ENCODE results near the gene CDK10. TPM values are rescaled to one million over a fixed set of nuclear protein-coding genes. Genes with fewer than 3 reads are reported as not detected.
A peak's percentile ranks its signal among the peaks of the same experiment; 100 is the strongest.

The CDK10 gene
- polyA plus RNA-seq, 1 donor from 2014 or later, result 126 TPM

DNA sequence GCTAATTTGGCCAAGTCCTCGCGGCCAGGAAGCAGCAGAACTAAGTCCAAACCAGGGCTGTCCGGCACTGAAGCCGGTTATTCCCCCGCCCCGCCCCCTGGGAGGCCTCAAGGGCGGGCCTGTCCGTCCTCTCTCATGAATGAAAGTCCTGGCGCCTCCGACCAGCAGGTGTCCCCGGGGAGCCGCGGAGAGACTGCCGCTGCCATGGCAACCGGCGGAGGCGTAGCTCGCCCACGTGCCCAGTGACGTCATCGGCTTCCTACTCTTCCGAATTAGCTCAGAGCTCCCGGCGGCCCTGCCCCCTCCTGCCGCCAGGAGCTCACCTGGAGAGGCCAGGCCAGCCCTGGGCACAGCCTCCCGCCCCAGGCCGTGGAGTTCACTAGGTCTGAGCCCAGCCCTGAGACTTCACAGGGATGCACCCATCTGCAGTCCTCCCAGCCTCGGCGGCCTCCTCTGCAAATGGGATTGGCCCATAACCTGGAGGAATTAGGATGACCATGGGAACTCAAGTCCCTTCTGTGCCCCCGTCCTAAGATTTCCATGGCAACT, 13.7 kb downstream of the CDK10 start:
- peak overlapping the region; percentile 91 for H3K9ac ChIP-seq (ENCODE audit: low read length)

DNA sequence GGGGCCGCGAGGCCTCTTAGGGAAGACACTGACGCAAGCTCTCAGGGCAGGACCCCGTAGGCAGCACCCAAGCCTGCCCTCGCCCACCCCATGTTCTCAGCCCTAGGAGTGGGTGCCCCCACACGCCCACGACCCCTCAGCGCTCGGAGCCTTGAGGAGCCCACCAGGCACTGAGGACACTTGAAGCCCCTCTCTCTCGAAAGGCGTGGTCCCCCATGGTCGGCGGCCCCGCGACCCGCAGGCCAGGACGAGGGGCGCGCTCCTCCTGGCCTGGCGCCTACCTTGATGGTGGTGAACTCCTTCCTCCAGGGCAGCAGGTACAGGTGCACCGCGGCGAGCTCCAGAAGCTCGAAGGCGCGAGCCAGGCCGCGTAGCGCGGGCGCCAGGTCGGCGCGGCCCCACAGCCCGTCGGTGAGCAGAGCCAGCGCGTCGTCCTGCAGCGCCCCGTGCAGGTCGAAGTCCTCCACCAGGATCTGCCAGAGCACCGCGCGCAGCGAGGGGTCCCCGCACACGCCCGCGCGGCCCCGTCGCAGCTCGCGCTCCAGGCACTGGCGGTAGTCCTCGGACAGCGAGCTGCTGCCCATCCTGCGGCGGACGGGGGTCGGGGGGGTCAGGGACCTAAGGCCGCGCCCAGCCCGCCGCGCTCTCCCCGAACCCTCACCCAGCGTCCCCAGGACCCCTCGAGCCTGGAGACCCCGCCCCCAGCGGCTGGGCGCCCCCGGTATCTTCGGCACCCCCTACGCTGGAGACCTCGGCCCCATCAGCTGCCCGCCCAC, 14.3 kb downstream of the CDK10 start:
- no peaks in the 10 kb centered on the region for H3F3A ChIP-seq (ENCODE audit: insufficient read depth, low read length, poor library complexity, severe bottlenecking)
- no peak for TF ChIP-seq EP300 (conservative IDR thresholded peaks at IDR 0.05; ENCODE audit: poor library complexity, severe bottlenecking)
- no peak for TF ChIP-seq TAF1 (IDR thresholded peaks at IDR 0.05; ENCODE audit: low read depth)
- TF ChIP-seq EZH2 (IDR thresholded peaks at IDR 0.05; ENCODE audit: borderline replicate concordance, insufficient read depth, low read length, poor library complexity, severe bottlenecking), result no peak
- TF ChIP-seq RAD21 (conservative IDR thresholded peaks at IDR 0.05), result peak; percentile 56
- TF ChIP-seq, protein P1, sequence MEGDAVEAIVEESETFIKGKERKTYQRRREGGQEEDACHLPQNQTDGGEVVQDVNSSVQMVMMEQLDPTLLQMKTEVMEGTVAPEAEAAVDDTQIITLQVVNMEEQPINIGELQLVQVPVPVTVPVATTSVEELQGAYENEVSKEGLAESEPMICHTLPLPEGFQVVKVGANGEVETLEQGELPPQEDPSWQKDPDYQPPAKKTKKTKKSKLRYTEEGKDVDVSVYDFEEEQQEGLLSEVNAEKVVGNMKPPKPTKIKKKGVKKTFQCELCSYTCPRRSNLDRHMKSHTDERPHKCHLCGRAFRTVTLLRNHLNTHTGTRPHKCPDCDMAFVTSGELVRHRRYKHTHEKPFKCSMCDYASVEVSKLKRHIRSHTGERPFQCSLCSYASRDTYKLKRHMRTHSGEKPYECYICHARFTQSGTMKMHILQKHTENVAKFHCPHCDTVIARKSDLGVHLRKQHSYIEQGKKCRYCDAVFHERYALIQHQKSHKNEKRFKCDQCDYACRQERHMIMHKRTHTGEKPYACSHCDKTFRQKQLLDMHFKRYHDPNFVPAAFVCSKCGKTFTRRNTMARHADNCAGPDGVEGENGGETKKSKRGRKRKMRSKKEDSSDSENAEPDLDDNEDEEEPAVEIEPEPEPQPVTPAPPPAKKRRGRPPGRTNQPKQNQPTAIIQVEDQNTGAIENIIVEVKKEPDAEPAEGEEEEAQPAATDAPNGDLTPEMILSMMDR (IDR thresholded peaks at IDR 0.05; ENCODE audit: poor library complexity, severe bottlenecking), result peak; percentile 66
- TF ChIP-seq MXI1 (conservative IDR thresholded peaks at IDR 0.05; ENCODE audit: poor library complexity, severe bottlenecking), result peak; percentile 17
- TF ChIP-seq SMC3 (conservative IDR thresholded peaks at IDR 0.05; ENCODE audit: poor library complexity), result no peak
- no peak for TF ChIP-seq POLR2AphosphoS5 (IDR thresholded peaks at IDR 0.05)

More for the DNA sequence above, 13.7 kb downstream of the CDK10 start:
- Histone ChIP-seq H3K9me2 (ENCODE audit: insufficient read depth, low read length) (no peaks in the 10 kb centered on the region), H3K79me2 (replicated peaks; ENCODE audit: insufficient read depth, low read length) (no peaks in the 10 kb centered on the region), H2AFZ (ENCODE audit: low read depth, low read length) (no peak overlapping the region), H3K9me3 (ENCODE audit: low read length) (no peaks in the 10 kb centered on the region), H3K27me3 (ENCODE audit: insufficient read depth, low read depth, low read length) (no peaks in the 10 kb centered on the region), H4K20me1 (ENCODE audit: insufficient read depth) (no peaks in the 10 kb centered on the region), H3K4me3 (ENCODE audit: low read length) (peak overlapping the region; percentile 96), H3F3A (ENCODE audit: insufficient read depth, low read length, poor library complexity, severe bottlenecking) (no peaks in the 10 kb centered on the region), H3K36me3 (ENCODE audit: insufficient read depth, low read length) (no peaks in the 10 kb centered on the region), H3K4me2 (ENCODE audit: low read length) (peak overlapping the region; percentile 77), H3K27ac (ENCODE audit: low read length) (peak overlapping the region; percentile 88)
- TF ChIP-seq TAF1 (IDR thresholded peaks at IDR 0.05; ENCODE audit: low read depth) (no peak), EZH2 (IDR thresholded peaks at IDR 0.05; ENCODE audit: borderline replicate concordance, insufficient read depth, low read length, poor library complexity, severe bottlenecking) (no peak), SMC3 (conservative IDR thresholded peaks at IDR 0.05; ENCODE audit: poor library complexity) (peak; percentile 71), RAD21 (conservative IDR thresholded peaks at IDR 0.05) (peak; percentile 62), EP300 (conservative IDR thresholded peaks at IDR 0.05; ENCODE audit: poor library complexity, severe bottlenecking) (peak; percentile 57), POLR2AphosphoS5 (IDR thresholded peaks at IDR 0.05) (peak; percentile 82), MXI1 (conservative IDR thresholded peaks at IDR 0.05; ENCODE audit: poor library complexity, severe bottlenecking) (peak; percentile 39)
- TF ChIP-seq, protein P1 (IDR thresholded peaks at IDR 0.05; ENCODE audit: poor library complexity, severe bottlenecking), result peak; percentile 77
- TF ChIP-seq, protein P2, sequence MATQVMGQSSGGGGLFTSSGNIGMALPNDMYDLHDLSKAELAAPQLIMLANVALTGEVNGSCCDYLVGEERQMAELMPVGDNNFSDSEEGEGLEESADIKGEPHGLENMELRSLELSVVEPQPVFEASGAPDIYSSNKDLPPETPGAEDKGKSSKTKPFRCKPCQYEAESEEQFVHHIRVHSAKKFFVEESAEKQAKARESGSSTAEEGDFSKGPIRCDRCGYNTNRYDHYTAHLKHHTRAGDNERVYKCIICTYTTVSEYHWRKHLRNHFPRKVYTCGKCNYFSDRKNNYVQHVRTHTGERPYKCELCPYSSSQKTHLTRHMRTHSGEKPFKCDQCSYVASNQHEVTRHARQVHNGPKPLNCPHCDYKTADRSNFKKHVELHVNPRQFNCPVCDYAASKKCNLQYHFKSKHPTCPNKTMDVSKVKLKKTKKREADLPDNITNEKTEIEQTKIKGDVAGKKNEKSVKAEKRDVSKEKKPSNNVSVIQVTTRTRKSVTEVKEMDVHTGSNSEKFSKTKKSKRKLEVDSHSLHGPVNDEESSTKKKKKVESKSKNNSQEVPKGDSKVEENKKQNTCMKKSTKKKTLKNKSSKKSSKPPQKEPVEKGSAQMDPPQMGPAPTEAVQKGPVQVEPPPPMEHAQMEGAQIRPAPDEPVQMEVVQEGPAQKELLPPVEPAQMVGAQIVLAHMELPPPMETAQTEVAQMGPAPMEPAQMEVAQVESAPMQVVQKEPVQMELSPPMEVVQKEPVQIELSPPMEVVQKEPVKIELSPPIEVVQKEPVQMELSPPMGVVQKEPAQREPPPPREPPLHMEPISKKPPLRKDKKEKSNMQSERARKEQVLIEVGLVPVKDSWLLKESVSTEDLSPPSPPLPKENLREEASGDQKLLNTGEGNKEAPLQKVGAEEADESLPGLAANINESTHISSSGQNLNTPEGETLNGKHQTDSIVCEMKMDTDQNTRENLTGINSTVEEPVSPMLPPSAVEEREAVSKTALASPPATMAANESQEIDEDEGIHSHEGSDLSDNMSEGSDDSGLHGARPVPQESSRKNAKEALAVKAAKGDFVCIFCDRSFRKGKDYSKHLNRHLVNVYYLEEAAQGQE (IDR thresholded peaks at IDR 0.05; ENCODE audit: borderline replicate concordance), result no peak

More for the DNA sequence above, 14.3 kb downstream of the CDK10 start:
- H3K4me3 ChIP-seq (ENCODE audit: low read length), result peak overlapping the region; percentile 96
- H2AFZ ChIP-seq (ENCODE audit: low read depth, low read length), result peak overlapping the region; percentile 45
- H4K20me1 ChIP-seq (ENCODE audit: insufficient read depth), result no peaks in the 10 kb centered on the region
- no peaks in the 10 kb centered on the region for H3K9me3 ChIP-seq (ENCODE audit: low read length)
- no peaks in the 10 kb centered on the region for H3K9me2 ChIP-seq (ENCODE audit: insufficient read depth, low read length)
- peak overlapping the region; percentile 77 for H3K4me2 ChIP-seq (ENCODE audit: low read length)
- no peaks in the 10 kb centered on the region for H3K79me2 ChIP-seq (replicated peaks; ENCODE audit: insufficient read depth, low read length)
- H3K27ac ChIP-seq (ENCODE audit: low read length), result peak overlapping the region; percentile 88
- no peaks in the 10 kb centered on the region for H3K36me3 ChIP-seq (ENCODE audit: insufficient read depth, low read length)
- no peaks in the 10 kb centered on the region for H3K27me3 ChIP-seq (ENCODE audit: insufficient read depth, low read depth, low read length)
- H3K9ac ChIP-seq (ENCODE audit: low read length), result peak overlapping the region; percentile 91

All from neural cell (in vitro differentiated cells).